Stimulated activated naive CD4-positive, alpha-beta T cell (primary cell): ENCODE data around the gene RASGEF1B.

ENCODE experiments used
- DNase-seq, 6 experiments: peaks; one replicate each; lab custom pipeline; 2025; lab: John Stamatoyannopoulos, UW

The RASGEF1B gene

GRCh38 chr4:81466841-81467671 is 4.7 kb downstream of the RASGEF1B start:
- peak; percentile 15 to 84 (median 64) for DNase-seq

- DNase-seq, result no peak
Measured at GRCh38 chr4:81465406-81466340, 6.0 kb downstream of the RASGEF1B start.

GRCh38 chr4:81460834-81461233 is 10.9 kb downstream of the RASGEF1B start:
- no peak for DNase-seq

GRCh38 chr4:81460191-81460701 is 11.5 kb downstream of the RASGEF1B start:
- DNase-seq, result peak in 1 of 6 experiments; percentile 2

- DNase-seq, result no peak
Measured at GRCh38 chr4:81459228-81459627, 12.5 kb downstream of the RASGEF1B start.

- no peak for DNase-seq
Measured at GRCh38 chr4:81457921-81458520, 13.7 kb downstream of the RASGEF1B start.

- DNase-seq, result no peak
Measured at GRCh38 chr4:81457345-81457744, 14.4 kb downstream of the RASGEF1B start.

- DNase-seq, result no peak
Measured at GRCh38 chr4:81455897-81456296, 15.8 kb downstream of the RASGEF1B start.

GRCh38 chr4:81454948-81455347 is 16.8 kb downstream of the RASGEF1B start:
- no peak for DNase-seq

GRCh38 chr4:81454499-81454898 is 17.2 kb downstream of the RASGEF1B start:
- DNase-seq, result no peak

- no peak for DNase-seq
Measured at GRCh38 chr4:81453024-81453423, 18.7 kb downstream of the RASGEF1B start.

- no peak for DNase-seq
Measured at GRCh38 chr4:81452452-81453006, 19.2 kb downstream of the RASGEF1B start.

- DNase-seq, result no peak
Measured at GRCh38 chr4:81449015-81449414, 22.7 kb downstream of the RASGEF1B start.

GRCh38 chr4:81447566-81448229 is 24.0 kb downstream of the RASGEF1B start:
- no peak for DNase-seq

- DNase-seq, result no peak
Measured at GRCh38 chr4:81446634-81447033, 25.1 kb downstream of the RASGEF1B start.

- no peak for DNase-seq
Measured at GRCh38 chr4:81445196-81445595, 26.5 kb downstream of the RASGEF1B start.

- DNase-seq, result no peak
Measured at GRCh38 chr4:81442484-81443085, 29.1 kb downstream of the RASGEF1B start.

GRCh38 chr4:81440949-81441348 is 30.8 kb downstream of the RASGEF1B start:
- no peak for DNase-seq

- no peak for DNase-seq
Measured at GRCh38 chr4:81436941-81437574, 34.6 kb downstream of the RASGEF1B start.

GRCh38 chr4:81436096-81436495 is 35.6 kb downstream of the RASGEF1B start:
- no peak for DNase-seq
